GM12873 (cell line): ENCODE results near the gene CUBN.
A peak's percentile ranks its signal among the peaks of the same experiment; 100 is the strongest.

Source experiments
- CTCF ChIP-seq: IDR thresholded peaks from 2 replicates; pipeline ENCODE4 v1.5.1; 2012; ENCODE audit warnings: low read depth, mild to moderate bottlenecking, moderate library complexity, low read length, control low read depth; ENCODE audit not compliant: insufficient read depth; ENCODE audit errors: missing control alignments

Gene CUBN

GRCh38 chr10:16891375-16892313, 238.0 kb downstream of the CUBN start:
- peak; percentile 29 for TF ChIP-seq CTCF

- no peak for TF ChIP-seq CTCF
Observed at GRCh38 chr10:16890691-16891090, 238.9 kb downstream of the CUBN start.

GRCh38 chr10:16887565-16887964, 242.0 kb downstream of the CUBN start:
- TF ChIP-seq CTCF = no peak

- no peak for TF ChIP-seq CTCF
Observed at GRCh38 chr10:16886031-16886430, 243.6 kb downstream of the CUBN start.

GRCh38 chr10:16884497-16884896, 245.1 kb downstream of the CUBN start:
- no peak for TF ChIP-seq CTCF

- TF ChIP-seq CTCF = no peak
Observed at GRCh38 chr10:16883084-16883483, 246.5 kb downstream of the CUBN start.

GRCh38 chr10:16870331-16870730, 259.3 kb downstream of the CUBN start:
- TF ChIP-seq CTCF = no peak
